Measurements from ENCODE around the gene GOLGA6A.
"Not testable (repeated sequence)": the region's sequence is repeated elsewhere in the genome, so short reads cannot be mapped to it uniquely, and the experiment has no call there.

GOLGA6A gene

DNA sequence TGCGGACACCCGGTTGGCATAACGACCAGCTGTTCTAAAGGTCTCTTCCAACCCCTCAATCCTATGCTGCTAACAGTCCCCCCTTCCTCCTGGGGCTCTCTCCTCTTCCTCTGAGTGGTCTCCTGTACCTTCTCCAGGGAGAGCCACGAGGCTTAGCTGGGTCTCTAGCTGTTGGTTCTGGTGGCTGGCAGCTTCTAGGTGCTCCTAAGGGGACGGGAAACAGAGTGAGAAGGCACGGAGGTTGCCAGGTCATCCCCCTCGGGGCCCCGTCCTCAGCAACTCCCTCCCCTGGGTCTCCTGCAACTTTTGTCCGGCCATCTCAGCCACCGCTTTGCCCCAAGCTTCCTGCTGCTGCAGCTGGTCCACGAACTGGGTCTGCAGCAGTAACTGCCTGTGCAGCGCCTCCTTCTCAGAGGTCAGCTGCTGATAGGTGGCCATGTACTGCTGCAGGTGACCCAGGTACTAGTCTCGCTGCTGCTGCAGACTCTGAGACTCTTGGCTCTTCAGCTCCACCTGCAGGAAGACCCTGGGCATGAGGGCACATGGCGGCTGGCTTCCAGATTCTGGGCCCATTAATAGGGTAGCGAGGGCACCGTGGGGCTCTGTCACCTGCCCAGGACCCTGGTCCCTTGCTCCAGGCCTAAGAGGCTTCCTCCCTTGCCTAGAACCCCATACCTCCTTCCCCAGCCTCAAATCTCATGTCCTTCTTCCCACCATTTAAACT lies 9.6 kb downstream of the GOLGA6A start:
- not testable (repeated sequence) for H3K27me3 ChIP-seq (ENCODE audit: insufficient read depth, low read length); H3K79me2 ChIP-seq (ENCODE audit: insufficient read depth, low read length); H3K4me1 ChIP-seq (ENCODE audit: insufficient read depth, low read length, severe bottlenecking); H2AFZ ChIP-seq (ENCODE audit: low read length); H3K36me3 ChIP-seq (ENCODE audit: insufficient read depth, low read length); H4K20me1 ChIP-seq (ENCODE audit: insufficient read depth, low read length); H3K4me2 ChIP-seq (ENCODE audit: low read length); H3K4me3 ChIP-seq (ENCODE audit: low read depth, low read length, poor library complexity, severe bottlenecking); H3K9ac ChIP-seq (ENCODE audit: low read length); H3K27ac ChIP-seq (ENCODE audit: low read depth, low read length, poor library complexity, severe bottlenecking); H3K9me2 ChIP-seq (ENCODE audit: low read depth, low read length); H3F3A ChIP-seq (ENCODE audit: insufficient read depth, low read length); H3K9me3 ChIP-seq (ENCODE audit: low read length)

DNA sequence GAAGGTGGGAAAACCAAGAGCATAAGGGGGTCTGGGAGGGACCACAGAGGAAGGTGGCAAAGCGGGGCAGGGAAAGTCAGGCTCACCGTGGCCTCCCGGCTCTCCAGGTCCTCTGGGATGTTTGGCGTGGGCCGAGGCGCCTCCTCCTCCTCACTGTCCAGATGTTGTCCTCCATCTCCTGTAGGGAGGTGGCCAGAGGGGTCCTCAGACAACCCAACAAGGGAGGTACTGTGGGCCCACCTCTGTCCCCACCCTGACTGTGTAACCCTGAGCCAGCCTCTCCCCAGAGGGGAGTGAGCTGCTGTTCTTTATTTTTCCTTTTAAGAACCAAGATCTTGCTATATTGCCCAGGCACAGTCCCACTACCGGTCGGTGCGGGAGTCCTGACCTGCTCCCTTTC lies 10.2 kb downstream of the GOLGA6A start:
- H3K9ac ChIP-seq (ENCODE audit: low read length); H2AFZ ChIP-seq (ENCODE audit: low read length); H3K27me3 ChIP-seq (ENCODE audit: insufficient read depth, low read length); H3K4me1 ChIP-seq (ENCODE audit: insufficient read depth, low read length, severe bottlenecking); H3K9me3 ChIP-seq (ENCODE audit: low read length); H3K36me3 ChIP-seq (ENCODE audit: insufficient read depth, low read length); H3K4me2 ChIP-seq (ENCODE audit: low read length); H3K27ac ChIP-seq (ENCODE audit: low read depth, low read length, poor library complexity, severe bottlenecking); H3F3A ChIP-seq (ENCODE audit: insufficient read depth, low read length); H3K4me3 ChIP-seq (ENCODE audit: low read depth, low read length, poor library complexity, severe bottlenecking); H3K9me2 ChIP-seq (ENCODE audit: low read depth, low read length); H3K79me2 ChIP-seq (ENCODE audit: insufficient read depth, low read length); H4K20me1 ChIP-seq (ENCODE audit: insufficient read depth, low read length): not testable (repeated sequence)

GRCh38 chr15:74071645-74072044 lies 10.7 kb downstream of the GOLGA6A start:
- H3K4me2 ChIP-seq (ENCODE audit: low read length); H3K9me3 ChIP-seq (ENCODE audit: low read length); H4K20me1 ChIP-seq (ENCODE audit: insufficient read depth, low read length); H3K9ac ChIP-seq (ENCODE audit: low read length); H3K79me2 ChIP-seq (ENCODE audit: insufficient read depth, low read length); H3K4me1 ChIP-seq (ENCODE audit: insufficient read depth, low read length, severe bottlenecking); H2AFZ ChIP-seq (ENCODE audit: low read length); H3K9me2 ChIP-seq (ENCODE audit: low read depth, low read length); H3K4me3 ChIP-seq (ENCODE audit: low read depth, low read length, poor library complexity, severe bottlenecking); H3K36me3 ChIP-seq (ENCODE audit: insufficient read depth, low read length); H3F3A ChIP-seq (ENCODE audit: insufficient read depth, low read length); H3K27me3 ChIP-seq (ENCODE audit: insufficient read depth, low read length); H3K27ac ChIP-seq (ENCODE audit: low read depth, low read length, poor library complexity, severe bottlenecking): not testable (repeated sequence)

DNA sequence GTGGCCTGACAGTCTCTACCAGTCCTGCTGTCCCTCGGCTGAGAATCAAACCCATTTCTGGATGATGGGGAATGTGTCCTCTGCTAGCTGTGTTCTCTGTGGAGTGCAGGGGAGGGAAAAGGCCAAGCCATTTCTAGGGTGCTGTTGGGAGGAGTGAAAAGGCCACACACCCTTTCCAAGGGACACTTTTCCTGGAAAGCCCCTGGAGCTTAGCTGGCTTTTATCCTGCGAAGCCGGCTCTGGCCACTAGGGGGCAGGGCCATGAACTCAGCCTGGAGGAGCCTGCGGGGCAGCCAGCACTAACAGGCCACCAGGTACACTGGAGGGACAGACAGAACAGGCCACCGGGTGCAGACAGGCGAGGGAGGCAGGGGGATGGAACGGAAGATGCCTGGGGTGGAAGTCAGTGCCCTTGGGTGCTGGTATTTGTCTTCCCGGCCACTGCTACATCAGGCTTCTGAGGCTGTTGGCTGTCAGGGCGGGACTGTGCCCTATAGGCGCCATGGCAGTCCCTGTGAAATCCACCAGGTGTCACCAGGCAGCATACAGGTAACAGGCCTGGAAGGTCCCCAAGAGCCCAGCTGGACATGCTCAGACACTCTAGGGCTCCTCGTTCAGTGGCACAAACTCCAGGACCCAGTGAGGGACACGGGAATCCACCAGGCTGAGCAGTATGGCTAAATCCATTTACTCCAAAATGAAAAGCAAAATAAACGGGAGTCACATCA lies 16.5 kb downstream of the GOLGA6A start:
- TF ChIP-seq, protein P1, sequence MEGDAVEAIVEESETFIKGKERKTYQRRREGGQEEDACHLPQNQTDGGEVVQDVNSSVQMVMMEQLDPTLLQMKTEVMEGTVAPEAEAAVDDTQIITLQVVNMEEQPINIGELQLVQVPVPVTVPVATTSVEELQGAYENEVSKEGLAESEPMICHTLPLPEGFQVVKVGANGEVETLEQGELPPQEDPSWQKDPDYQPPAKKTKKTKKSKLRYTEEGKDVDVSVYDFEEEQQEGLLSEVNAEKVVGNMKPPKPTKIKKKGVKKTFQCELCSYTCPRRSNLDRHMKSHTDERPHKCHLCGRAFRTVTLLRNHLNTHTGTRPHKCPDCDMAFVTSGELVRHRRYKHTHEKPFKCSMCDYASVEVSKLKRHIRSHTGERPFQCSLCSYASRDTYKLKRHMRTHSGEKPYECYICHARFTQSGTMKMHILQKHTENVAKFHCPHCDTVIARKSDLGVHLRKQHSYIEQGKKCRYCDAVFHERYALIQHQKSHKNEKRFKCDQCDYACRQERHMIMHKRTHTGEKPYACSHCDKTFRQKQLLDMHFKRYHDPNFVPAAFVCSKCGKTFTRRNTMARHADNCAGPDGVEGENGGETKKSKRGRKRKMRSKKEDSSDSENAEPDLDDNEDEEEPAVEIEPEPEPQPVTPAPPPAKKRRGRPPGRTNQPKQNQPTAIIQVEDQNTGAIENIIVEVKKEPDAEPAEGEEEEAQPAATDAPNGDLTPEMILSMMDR (IDR thresholded peaks at IDR 0.05; ENCODE audit: low read length) = peak; percentile 35; the same call in 1 of the 2 replicates
- H3K36me3 ChIP-seq (ENCODE audit: insufficient read depth, low read length); H3K79me2 ChIP-seq (ENCODE audit: insufficient read depth, low read length); H3K9me3 ChIP-seq (ENCODE audit: low read length); H3K9ac ChIP-seq (ENCODE audit: low read length); H3K27ac ChIP-seq (ENCODE audit: low read depth, low read length, poor library complexity, severe bottlenecking); H3F3A ChIP-seq (ENCODE audit: insufficient read depth, low read length); H3K4me1 ChIP-seq (ENCODE audit: insufficient read depth, low read length, severe bottlenecking); H2AFZ ChIP-seq (ENCODE audit: low read length); H3K4me3 ChIP-seq (ENCODE audit: low read depth, low read length, poor library complexity, severe bottlenecking); H3K9me2 ChIP-seq (ENCODE audit: low read depth, low read length); H3K27me3 ChIP-seq (ENCODE audit: insufficient read depth, low read length); H4K20me1 ChIP-seq (ENCODE audit: insufficient read depth, low read length); H3K4me2 ChIP-seq (ENCODE audit: low read length): not testable (repeated sequence)

DNA sequence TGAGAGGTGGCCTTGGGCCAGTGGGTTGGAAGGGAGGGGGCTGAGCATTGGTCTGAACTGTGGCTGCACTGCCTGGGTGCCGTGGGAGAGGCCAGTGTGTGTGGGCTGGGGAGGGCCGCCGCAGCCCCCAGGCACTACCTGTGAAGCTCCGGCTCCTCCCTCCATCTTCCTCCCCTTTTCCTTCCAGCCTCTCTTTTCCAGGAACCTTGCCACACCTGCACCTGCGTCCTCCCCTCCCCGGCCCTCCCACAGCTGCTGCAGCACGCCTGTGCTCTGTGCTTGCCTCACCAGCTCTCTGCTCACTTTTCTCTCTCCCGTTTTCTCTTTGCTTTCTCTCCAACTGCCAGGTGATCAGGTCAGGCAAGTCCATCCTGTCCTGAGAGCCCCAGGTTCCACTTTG lies 17.5 kb downstream of the GOLGA6A start:
- not testable (repeated sequence) for H3K9me3 ChIP-seq (ENCODE audit: low read length); H3K4me2 ChIP-seq (ENCODE audit: low read length); H3K4me3 ChIP-seq (ENCODE audit: low read depth, low read length, poor library complexity, severe bottlenecking); H3K4me1 ChIP-seq (ENCODE audit: insufficient read depth, low read length, severe bottlenecking); H4K20me1 ChIP-seq (ENCODE audit: insufficient read depth, low read length); H3K27me3 ChIP-seq (ENCODE audit: insufficient read depth, low read length); H3K9ac ChIP-seq (ENCODE audit: low read length); H3K79me2 ChIP-seq (ENCODE audit: insufficient read depth, low read length); H3K9me2 ChIP-seq (ENCODE audit: low read depth, low read length); H3K27ac ChIP-seq (ENCODE audit: low read depth, low read length, poor library complexity, severe bottlenecking); H3K36me3 ChIP-seq (ENCODE audit: insufficient read depth, low read length); H3F3A ChIP-seq (ENCODE audit: insufficient read depth, low read length); H2AFZ ChIP-seq (ENCODE audit: low read length)

- H3K4me1 ChIP-seq (ENCODE audit: insufficient read depth, low read length, severe bottlenecking); H3K79me2 ChIP-seq (ENCODE audit: insufficient read depth, low read length); H3F3A ChIP-seq (ENCODE audit: insufficient read depth, low read length); H3K9me3 ChIP-seq (ENCODE audit: low read length); H3K9me2 ChIP-seq (ENCODE audit: low read depth, low read length); H3K4me3 ChIP-seq (ENCODE audit: low read depth, low read length, poor library complexity, severe bottlenecking); H3K27ac ChIP-seq (ENCODE audit: low read depth, low read length, poor library complexity, severe bottlenecking); H3K27me3 ChIP-seq (ENCODE audit: insufficient read depth, low read length); H2AFZ ChIP-seq (ENCODE audit: low read length); H3K36me3 ChIP-seq (ENCODE audit: insufficient read depth, low read length); H4K20me1 ChIP-seq (ENCODE audit: insufficient read depth, low read length); H3K9ac ChIP-seq (ENCODE audit: low read length); H3K4me2 ChIP-seq (ENCODE audit: low read length): not testable (repeated sequence)
Measured at GRCh38 chr15:74064183-74064582, 18.2 kb downstream of the GOLGA6A start.

Data from OCI-LY1 (cell line).